ENCODE measurements around the gene IL24.

- TF ChIP-seq YY1 (IDR thresholded peaks at IDR 0.05; ENCODE audit: low read depth) (no peak), TEAD4 (IDR thresholded peaks at IDR 0.05) (no peak), MAX (IDR thresholded peaks at IDR 0.05) (no peak), FOXM1 (IDR thresholded peaks at IDR 0.05; ENCODE audit: borderline replicate concordance, low read depth) (no peak), TAF1 (IDR thresholded peaks at IDR 0.05; ENCODE audit: low read depth) (no peak), EGR1 (IDR thresholded peaks at IDR 0.05) (no peak), EP300 (IDR thresholded peaks at IDR 0.05; ENCODE audit: borderline replicate concordance) (no peak)
Measured at GRCh38 chr1:206872139-206872538, 25.1 kb upstream of the IL24 start.

All from Ishikawa (cell line).